H1 (cell line): ENCODE measurements around the gene SNAP47. TPM values are rescaled to one million over a fixed set of nuclear protein-coding genes. Genes with fewer than 3 reads are reported as not detected.

ENCODE experiments used
- CTCF ChIA-PET: fragments of 300-600 bp; sonication (Branson Sonifier 250); formaldehyde crosslinking; loops from one replicate; lab custom pipeline; 2021; ENCODE audit not compliant: partially characterized antibody; lab: Charles Lee
- POLR2A ChIA-PET: fragments of 300-600 bp; sonication (Branson Sonifier 250); formaldehyde crosslinking; loops from one replicate; lab custom pipeline; 2021; ENCODE audit warnings: inconsistent platforms; ENCODE audit not compliant: partially characterized antibody; lab: Charles Lee
- DNase-seq, 2 experiments: peaks; one replicate each; pipeline versions ENCODE4 v3.0.0 to v3.0.0-alpha.2; 2010 to 2022; ENCODE audit warnings: low spot score in 2 of 2, low read depth in 1 of 2, mixed read lengths in 1 of 2
- FAIRE-seq: peaks from 2 replicates; lab custom pipeline; 2011; peaks lifted over from hg19 to GRCh38; lab: Jason Lieb, UNC
- H2AFZ ChIP-seq: 2 replicates; pipeline ENCODE4 v1.8.1; 2012; ENCODE audit warnings: low read length, inconsistent platforms
- H2AK5ac ChIP-seq: 2 replicates; pipeline ENCODE4 v1.6.1; 2013; ENCODE audit warnings: low read depth, low read length
- H2BK120ac ChIP-seq: replicated peaks from 2 replicates; pipeline ENCODE3; 2013; ENCODE audit warnings: low read depth, low read length, inconsistent platforms
- H2BK12ac ChIP-seq: 2 replicates; pipeline ENCODE4 v1.6.1; 2013; ENCODE audit warnings: low read depth, low read length
- H2BK15ac ChIP-seq: 2 replicates; pipeline ENCODE4 v1.6.1; 2013; ENCODE audit warnings: low read length
- H2BK20ac ChIP-seq: 2 replicates; pipeline ENCODE4 v1.6.1; 2013; ENCODE audit warnings: low read length
- H2BK5ac ChIP-seq: 2 replicates; pipeline ENCODE4 v1.6.1; 2013; ENCODE audit warnings: low read depth, low read length
- H3K14ac ChIP-seq: 2 replicates; pipeline ENCODE4 v1.6.1; 2013; ENCODE audit warnings: inconsistent platforms; ENCODE audit not compliant: insufficient read length
- H3K18ac ChIP-seq: 2 replicates; pipeline ENCODE4 v1.6.1; 2013; ENCODE audit warnings: low read length; ENCODE audit errors: extremely low read depth
- H3K23ac ChIP-seq: 2 replicates; pipeline ENCODE4 v1.6.1; 2013; ENCODE audit warnings: inconsistent platforms; ENCODE audit not compliant: insufficient read length
- H3K23me2 ChIP-seq: 2 replicates; pipeline ENCODE4 v1.6.1; 2013; ENCODE audit warnings: low read depth, low read length
- H3K27ac ChIP-seq: 2 replicates; pipeline ENCODE4 v1.6.1; 2011; ENCODE audit warnings: low read depth, low read length, inconsistent platforms
- H3K27me3 ChIP-seq, 4 experiments: replicated peaks in 1 of 4; 1 replicate in 1 of 4; 2 replicates in 3 of 4; pipeline versions ENCODE4 v1.6.1 to v1.8.1; 2011 to 2013; ENCODE audit warnings: low read length in 3 of 4, mild to moderate bottlenecking in 3 of 4, inconsistent platforms in 2 of 4, mixed read lengths in 2 of 4, moderate library complexity in 1 of 4; ENCODE audit not compliant: control insufficient read depth in 3 of 4, insufficient read depth in 3 of 4; ENCODE audit errors: extremely low read depth in 1 of 4
- H3K36me3 ChIP-seq, 4 experiments: 2 replicates each; pipeline versions ENCODE4 v1.6.1 to v1.8.1; 2011 to 2013; ENCODE audit warnings: mild to moderate bottlenecking in 4 of 4, low read length in 3 of 4, moderate library complexity in 2 of 4, control low read depth in 1 of 4, inconsistent platforms in 1 of 4; ENCODE audit not compliant: insufficient read depth in 4 of 4, control insufficient read depth in 2 of 4
- H3K4ac ChIP-seq: replicated peaks from 2 replicates; pipeline ENCODE3; 2013; ENCODE audit warnings: low read length, low read depth, mixed read lengths, inconsistent platforms; ENCODE audit not compliant: insufficient read length
- H3K4me1 ChIP-seq, 4 experiments: replicated peaks in 1 of 4; 1 replicate in 1 of 4; 2 replicates in 3 of 4; pipeline versions ENCODE4 v1.6.1 to v1.8.1; 2011 to 2013; ENCODE audit warnings: low read length in 3 of 4, inconsistent platforms in 2 of 4, mixed read lengths in 1 of 4; ENCODE audit not compliant: insufficient read depth in 4 of 4, control insufficient read depth in 3 of 4
- H3K4me2 ChIP-seq, 2 experiments: 2 replicates each; pipeline versions ENCODE4 v1.6.1 to v1.8.1; 2011 to 2013; ENCODE audit warnings: low read depth in 2 of 2, low read length in 2 of 2, control low read depth in 1 of 2, inconsistent platforms in 1 of 2, mild to moderate bottlenecking in 1 of 2; ENCODE audit not compliant: insufficient read depth in 1 of 2
- H3K4me3 ChIP-seq, 4 experiments: fragments of 200-600, 300-600 bp in 1 of 4; sonication (generic), shearing (Covaris generic), sonication (Bioruptor Twin) in 1 of 4; 2 replicates each; pipeline versions ENCODE4 v1.5.1 to v1.8.1; 2011 to 2016; ENCODE audit warnings: low read length in 4 of 4, low read depth in 3 of 4, control low read depth in 2 of 4, inconsistent platforms in 2 of 4, mild to moderate bottlenecking in 2 of 4, mixed read lengths in 1 of 4, moderate library complexity in 1 of 4; ENCODE audit not compliant: insufficient read depth in 2 of 4; ENCODE audit errors: extremely low read depth in 1 of 4
- H3K56ac ChIP-seq: replicated peaks from 2 replicates; pipeline ENCODE3; 2013; ENCODE audit warnings: low read depth, mild to moderate bottlenecking, mixed read lengths, low read length, inconsistent platforms; ENCODE audit not compliant: insufficient read length
- H3K79me1 ChIP-seq: 2 replicates; pipeline ENCODE4 v1.6.1; 2013; ENCODE audit warnings: low read depth, low read length, control low read depth
- H3K79me2 ChIP-seq, 2 experiments: 2 replicates each; pipeline versions ENCODE4 v1.6.1 to v1.8.1; 2012 to 2013; ENCODE audit warnings: low read length in 2 of 2, mild to moderate bottlenecking in 2 of 2, inconsistent platforms in 1 of 2; ENCODE audit not compliant: insufficient read depth in 2 of 2, control insufficient read depth in 1 of 2
- H3K9ac ChIP-seq, 4 experiments: replicated peaks in 1 of 4; 1 replicate in 1 of 4; 2 replicates in 3 of 4; pipeline versions ENCODE4 v1.6.1 to v1.8.1; 2011 to 2013; ENCODE audit warnings: low read depth in 3 of 4, low read length in 3 of 4, control low read depth in 2 of 4, mild to moderate bottlenecking in 2 of 4, moderate library complexity in 2 of 4, inconsistent platforms in 1 of 4; ENCODE audit errors: extremely low read depth in 1 of 4
- H3K9me3 ChIP-seq, 2 experiments: 2 replicates each; pipeline versions ENCODE4 v1.6.1 to v1.8.1; 2012 to 2013; ENCODE audit warnings: mild to moderate bottlenecking in 2 of 2, moderate library complexity in 2 of 2, control low read depth in 1 of 2, inconsistent platforms in 1 of 2, low read depth in 1 of 2, low read length in 1 of 2, mixed read lengths in 1 of 2; ENCODE audit not compliant: insufficient read depth in 2 of 2
- H4K20me1 ChIP-seq, 2 experiments: replicated peaks in 1 of 2; 2 replicates each; pipeline versions ENCODE3 to v1.8.1; 2011 to 2013; ENCODE audit warnings: inconsistent platforms in 2 of 2, low read length in 2 of 2, mild to moderate bottlenecking in 1 of 2; ENCODE audit not compliant: insufficient read depth in 2 of 2, control insufficient read depth in 1 of 2
- H4K5ac ChIP-seq: 2 replicates; pipeline ENCODE4 v1.6.1; 2013; ENCODE audit warnings: low read length, low read depth, mixed read lengths, inconsistent platforms; ENCODE audit not compliant: insufficient read length
- H4K8ac ChIP-seq: 2 replicates; pipeline ENCODE4 v1.8.0; 2013; ENCODE audit warnings: mild to moderate bottlenecking, moderate library complexity, low read length, inconsistent platforms; ENCODE audit not compliant: insufficient read depth; ENCODE audit errors: extremely low read depth
- H4K91ac ChIP-seq: replicated peaks from 2 replicates; pipeline ENCODE3; 2013; ENCODE audit warnings: low read length, mixed read lengths, inconsistent platforms; ENCODE audit not compliant: insufficient read length
- BCL11A ChIP-seq, 2 experiments: IDR thresholded peaks; one replicate each; pipeline ENCODE4 v1.6.1; 2011; ENCODE audit warnings: low read depth in 2 of 2, low read length in 2 of 2, mild to moderate bottlenecking in 2 of 2
- CBX8 ChIP-seq: fragments of 300-800, 300-1000 bp; sonication (generic); IDR thresholded peaks from 2 replicates; pipeline ENCODE4 v1.7.1; 2016; ENCODE audit warnings: low read depth, low read length, borderline replicate concordance
- HDAC6 ChIP-seq: IDR thresholded peaks from one replicate; pipeline ENCODE4 v1.7.1; 2012; ENCODE audit warnings: low read depth, mild to moderate bottlenecking, inconsistent platforms, low read length, moderate library complexity
- NRF1 ChIP-seq: IDR thresholded peaks from 2 replicates; pipeline ENCODE4 v1.6.1; 2011; ENCODE audit warnings: mild to moderate bottlenecking, low read depth, low read length, improper control_type of control experiment
- RAD21 ChIP-seq, 2 experiments: IDR thresholded peaks in 1 of 2; conservative IDR thresholded peaks in 1 of 2; 2 replicates each; pipeline ENCODE4 v1.6.1; 2011; ENCODE audit warnings: low read depth in 2 of 2, low read length in 2 of 2, improper control_type of control experiment in 1 of 2, inconsistent platforms in 1 of 2, mild to moderate bottlenecking in 1 of 2, moderate library complexity in 1 of 2
- RNF2 ChIP-seq: fragments of 200-900, 300-1000 bp; sonication (generic); IDR thresholded peaks from 2 replicates; pipeline ENCODE4 v1.7.1; 2016; ENCODE audit warnings: borderline replicate concordance, low read depth, mild to moderate bottlenecking, antibody characterized with exemption, low read length; ENCODE audit not compliant: poor library complexity, severe bottlenecking; ENCODE audit errors: missing control alignments
- SIN3A ChIP-seq, 2 experiments: IDR thresholded peaks in 1 of 2; conservative IDR thresholded peaks in 1 of 2; 2 replicates each; pipeline ENCODE4 v1.6.1; 2011 to 2012; ENCODE audit warnings: low read length in 2 of 2, improper control_type of control experiment in 1 of 2, low read depth in 1 of 2, mild to moderate bottlenecking in 1 of 2
- SP1 ChIP-seq: IDR thresholded peaks from 2 replicates; pipeline ENCODE4 v1.6.1; 2011; ENCODE audit warnings: low read depth, low read length
- SRF ChIP-seq: IDR thresholded peaks from 2 replicates; pipeline ENCODE4 v1.6.1; 2011; ENCODE audit warnings: mild to moderate bottlenecking, low read depth, low read length, moderate library complexity
- TCF12 ChIP-seq: IDR thresholded peaks from 2 replicates; pipeline ENCODE4 v1.6.1; 2011; ENCODE audit warnings: low read depth, mild to moderate bottlenecking, low read length
- WGBS, 2 experiments: shearing (Covaris generic) in 1 of 2; methylation state at CpG; one replicate each; pipeline versions ENCODE4 v1.1.6 to v1.1.7; 2013 to 2015; ENCODE audit warnings: low lambda C conversion rate in 2 of 2, mixed read lengths in 2 of 2, inconsistent platforms in 1 of 2, low coverage in 1 of 2, missing lambda C conversion rate in 1 of 2; ENCODE audit not compliant: insufficient replicate concordance in 2 of 2, insufficient coverage in 1 of 2, insufficient read length in 1 of 2; ENCODE audit errors: extremely low coverage in 1 of 2, missing lambda C conversion rate in 1 of 2; 5-methylcytosine and 5-hydroxymethylcytosine counted together
- polyA plus RNA-seq, 7 experiments: library from polyadenylated mRNA; depleted of rRNA in 3 of 7; stranded (reverse) in 5 of 7; unstranded in 2 of 7; fragments of >200 nt in 5 of 7; fragments of 200-250 nt in 2 of 7; gene quantifications; 1 replicate in 5 of 7; 2 replicates in 1 of 7; 4 replicates in 1 of 7; pipeline versions ENCODE4 v1.2.1 to v1.2.3, GENCODE V29; 2011 to 2013; ENCODE audit warnings: missing spikeins in 2 of 7, mixed read lengths in 2 of 7
- total RNA-seq: library from RNA; stranded (reverse); fragmentation: NEBNext Ultra II Directional; extraction: Animal tissue kit (Norgen Biotek cat#: 25700); gene quantifications from 2 replicates; pipeline ENCODE4 v1.2.1, GENCODE V29; 2021

Gene SNAP47
- total and polyA plus RNA-seq, 2 of the 8 experiments (the other 6 are each of a cell fraction or from before 2014, with no cell fraction given), result 37.6 to 42.2 TPM

DNA sequence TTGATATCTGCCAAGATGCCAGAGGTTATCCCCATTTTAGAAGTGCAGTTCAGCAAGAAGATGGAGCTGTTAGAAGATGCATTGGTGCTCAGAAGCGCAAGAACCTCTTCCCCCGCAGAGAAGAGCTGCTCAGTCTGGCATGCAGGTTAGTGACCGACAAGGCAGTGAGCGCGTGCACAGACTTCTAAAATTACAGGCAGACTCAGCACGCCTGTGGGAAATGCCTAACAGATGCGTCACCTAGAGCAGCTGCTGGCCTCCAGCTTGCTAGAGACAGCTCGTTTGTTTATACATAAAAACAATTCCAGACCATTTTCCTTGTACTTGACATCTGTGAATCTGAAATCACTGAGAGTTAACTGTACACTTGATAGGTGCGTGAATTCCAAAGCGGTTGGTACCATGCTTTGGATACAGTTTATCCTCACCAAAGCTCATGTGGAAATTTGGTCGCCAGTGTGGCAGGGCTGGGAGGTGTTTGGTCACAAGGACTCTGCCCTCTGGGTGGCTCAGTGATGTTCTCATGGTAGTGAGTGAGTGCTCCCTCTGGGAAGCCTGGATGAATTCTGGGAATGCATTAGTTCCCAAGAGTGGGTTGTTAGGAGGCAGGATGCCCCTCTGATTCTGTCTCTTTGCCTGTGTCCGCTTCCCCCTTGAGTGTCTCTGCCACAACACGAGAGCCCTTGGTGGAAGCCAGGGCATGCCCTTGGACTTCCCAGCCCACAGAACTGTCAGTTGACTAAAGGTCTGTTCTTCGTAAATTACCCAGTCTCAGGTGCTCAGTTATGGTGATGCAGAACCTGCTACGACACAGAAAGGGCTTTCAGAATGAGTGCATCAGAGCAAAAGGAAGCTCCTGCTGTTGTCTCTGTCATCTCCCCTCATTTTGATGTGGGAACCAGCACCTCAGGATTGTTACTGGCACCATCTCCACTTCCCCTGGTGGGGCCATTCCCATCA is 24.4 kb downstream of the SNAP47 start:
- Histone ChIP-seq H3K4me3 (no peak overlapping the region), H2BK120ac (no peak overlapping the region), H3K79me1 (peaks cover 3% of the 10 kb centered on the region), H2BK20ac (no peak overlapping the region), H3K27me3 (no peaks in the 10 kb centered on the region), H4K20me1 (peaks cover 10 to 29% of the 10 kb centered on the region in 2 experiments), H3K9ac (no peak overlapping the region), H3K23me2 (no peaks in the 10 kb centered on the region), H3K56ac (no peak overlapping the region), H2AK5ac (no peak overlapping the region), H3K23ac (no peak overlapping the region), H3K4me1 (peaks cover 0 to 5% (median under 1%) of the 10 kb centered on the region in 4 experiments; a peak in 3 of 7 replicates), H4K5ac (no peak overlapping the region), H3K27ac (no peak overlapping the region), H3K9me3 (no peaks in the 10 kb centered on the region), H3K79me2 (peaks cover 0 to 7% of the 10 kb centered on the region in 2 experiments; a peak in 1 of 4 replicates), H3K36me3 (peaks cover 8 to 19% (median 13%) of the 10 kb centered on the region in 4 experiments; a peak in 6 of 8 replicates), H2BK5ac (no peak overlapping the region), H3K4me2 (no peak overlapping the region), H4K8ac (no peak overlapping the region), H2BK12ac (no peak overlapping the region), H2BK15ac (no peak overlapping the region), H4K91ac (no peak overlapping the region), H3K18ac (no peak overlapping the region), H3K14ac (no peak overlapping the region), H2AFZ (no peak overlapping the region), H3K4ac (no peak overlapping the region)
- ChIA-PET POLR2A (no interaction called here), CTCF (interaction anchor here (0.7 to 7.7 kb wide), 9 partner anchors 15 to 277 kb away, joined by 4 to 51 read pairs (median 6); no protein-coding TSS in a partner anchor)
- DNase-seq (no peak), FAIRE-seq (no peak)
- 89% methylated on average over 15 of the region's 15 CpGs; no CpG with 5 or more reads in 1 of the 2 experiments for WGBS, 2 experiments
- TF ChIP-seq CBX8 (no peak), SRF (no peak), RAD21 (IDR thresholded peaks at IDR 0.05 in 1 of 2, conservative IDR thresholded peaks at IDR 0.05 in 1 of 2; ENCODE audit: low read depth in 2 of 2, low read length in 2 of 2) (no peak), TCF12 (no peak), BCL11A (IDR thresholded peaks at IDR 0.05; ENCODE audit: low read depth in 2 of 2, low read length in 2 of 2) (no peak), RNF2 (no peak), SP1 (no peak), NRF1 (no peak), SIN3A (conservative IDR thresholded peaks at IDR 0.05 in 1 of 2, IDR thresholded peaks at IDR 0.05 in 1 of 2; ENCODE audit: low read depth in 1 of 2, low read length in 2 of 2) (no peak), HDAC6 (no peak)
